Measurements from ENCODE around the gene SLC4A5.

Gene SLC4A5

GRCh38 chr2:74244286-74244685 lies 98.9 kb downstream of the SLC4A5 start:
- H3K4me3 ChIP-seq (ENCODE audit: low read depth, low read length): no peak overlapping the region
- TF ChIP-seq, protein P1, sequence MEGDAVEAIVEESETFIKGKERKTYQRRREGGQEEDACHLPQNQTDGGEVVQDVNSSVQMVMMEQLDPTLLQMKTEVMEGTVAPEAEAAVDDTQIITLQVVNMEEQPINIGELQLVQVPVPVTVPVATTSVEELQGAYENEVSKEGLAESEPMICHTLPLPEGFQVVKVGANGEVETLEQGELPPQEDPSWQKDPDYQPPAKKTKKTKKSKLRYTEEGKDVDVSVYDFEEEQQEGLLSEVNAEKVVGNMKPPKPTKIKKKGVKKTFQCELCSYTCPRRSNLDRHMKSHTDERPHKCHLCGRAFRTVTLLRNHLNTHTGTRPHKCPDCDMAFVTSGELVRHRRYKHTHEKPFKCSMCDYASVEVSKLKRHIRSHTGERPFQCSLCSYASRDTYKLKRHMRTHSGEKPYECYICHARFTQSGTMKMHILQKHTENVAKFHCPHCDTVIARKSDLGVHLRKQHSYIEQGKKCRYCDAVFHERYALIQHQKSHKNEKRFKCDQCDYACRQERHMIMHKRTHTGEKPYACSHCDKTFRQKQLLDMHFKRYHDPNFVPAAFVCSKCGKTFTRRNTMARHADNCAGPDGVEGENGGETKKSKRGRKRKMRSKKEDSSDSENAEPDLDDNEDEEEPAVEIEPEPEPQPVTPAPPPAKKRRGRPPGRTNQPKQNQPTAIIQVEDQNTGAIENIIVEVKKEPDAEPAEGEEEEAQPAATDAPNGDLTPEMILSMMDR (IDR thresholded peaks at IDR 0.05; ENCODE audit: low read depth, low read length, missing control alignments): no peak
- in situ Hi-C loops (cut with HindIII; ENCODE audit: low sequenced_read_pairs): no loop called here
- no peak for DNase-seq (ENCODE audit: low read depth)

DNA sequence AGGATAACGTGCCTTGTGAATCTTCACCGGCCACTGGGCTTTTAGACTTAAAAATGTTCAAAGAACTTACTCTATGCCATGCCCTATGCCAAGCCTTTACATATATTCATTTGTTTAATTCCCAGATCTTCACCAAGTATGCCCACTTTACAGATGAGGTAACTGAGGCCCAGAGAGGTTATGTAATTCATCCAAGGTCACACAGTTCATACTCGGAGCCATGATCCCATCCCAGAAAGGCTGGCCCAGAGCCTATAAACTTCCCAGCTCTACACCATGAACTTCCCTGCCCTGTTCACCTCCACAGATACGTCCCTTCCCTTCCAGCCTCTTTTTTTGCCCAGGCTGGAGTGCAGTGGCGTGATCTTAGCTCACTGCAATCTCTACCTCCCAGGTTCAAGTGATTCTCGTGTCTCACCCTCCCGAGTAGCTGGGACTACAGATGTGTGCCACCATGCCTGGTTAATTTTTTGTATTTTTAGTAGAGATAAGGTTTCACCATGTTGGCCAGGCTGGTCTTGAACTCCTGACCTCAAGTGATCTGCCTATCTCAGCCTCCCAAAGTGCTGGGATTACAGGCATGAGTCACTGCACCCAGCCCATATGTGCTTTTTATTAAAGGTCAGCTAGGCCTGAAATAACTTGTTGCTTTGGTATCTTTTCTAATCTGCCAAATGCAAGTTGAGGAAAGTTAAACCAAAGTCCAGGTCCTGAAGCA lies 100.7 kb downstream of the SLC4A5 start:
- in situ Hi-C loops (cut with HindIII; ENCODE audit: low sequenced_read_pairs): no loop called here
- H3K4me3 ChIP-seq (ENCODE audit: low read depth, low read length): no peak overlapping the region
- TF ChIP-seq, protein P1 (IDR thresholded peaks at IDR 0.05; ENCODE audit: low read depth, low read length, missing control alignments): no peak
- no peak for DNase-seq (ENCODE audit: low read depth)

GRCh38 chr2:74239346-74239745 lies 103.9 kb downstream of the SLC4A5 start:
- no peak overlapping the region for H3K4me3 ChIP-seq (ENCODE audit: low read depth, low read length)
- no peak for DNase-seq (ENCODE audit: low read depth)
- TF ChIP-seq, protein P1 (IDR thresholded peaks at IDR 0.05; ENCODE audit: low read depth, low read length, missing control alignments): no peak
- in situ Hi-C loops (cut with HindIII; ENCODE audit: low sequenced_read_pairs): no loop called here

GRCh38 chr2:74238879-74239278 lies 104.3 kb downstream of the SLC4A5 start:
- TF ChIP-seq, protein P1 (IDR thresholded peaks at IDR 0.05; ENCODE audit: low read depth, low read length, missing control alignments): no peak
- no peak for DNase-seq (ENCODE audit: low read depth)
- in situ Hi-C loops (cut with HindIII; ENCODE audit: low sequenced_read_pairs): no loop called here
- H3K4me3 ChIP-seq (ENCODE audit: low read depth, low read length): no peak overlapping the region

DNA sequence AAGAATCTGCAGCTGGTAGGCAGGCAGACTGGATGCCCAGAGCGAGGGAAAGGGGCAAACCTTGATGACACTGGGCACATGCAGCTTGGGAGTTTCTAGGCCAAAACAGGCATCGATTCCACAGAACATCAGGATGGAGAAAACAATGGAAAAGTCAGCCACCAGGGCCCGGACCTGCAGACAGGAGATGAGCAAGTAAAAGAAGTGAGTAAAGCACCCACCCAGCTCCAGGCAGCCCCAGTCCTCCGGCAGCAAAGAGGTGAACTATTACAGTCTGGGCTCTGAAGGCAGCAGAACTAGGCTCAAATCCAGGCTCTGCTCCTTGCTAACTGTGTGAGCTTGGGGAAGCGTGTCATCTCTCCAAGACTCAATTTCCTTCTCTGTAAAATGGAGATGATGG lies 108.2 kb downstream of the SLC4A5 start:
- TF ChIP-seq, protein P1 (IDR thresholded peaks at IDR 0.05; ENCODE audit: low read depth, low read length, missing control alignments): no peak
- DNase-seq (ENCODE audit: low read depth): no peak
- in situ Hi-C loops (cut with HindIII; ENCODE audit: low sequenced_read_pairs): no loop called here

GRCh38 chr2:74233648-74234047 lies 109.6 kb downstream of the SLC4A5 start:
- DNase-seq (ENCODE audit: low read depth): no peak
- in situ Hi-C loops (cut with HindIII; ENCODE audit: low sequenced_read_pairs): no loop called here
- TF ChIP-seq, protein P1 (IDR thresholded peaks at IDR 0.05; ENCODE audit: low read depth, low read length, missing control alignments): no peak
- H3K4me3 ChIP-seq (ENCODE audit: low read depth, low read length): no peak overlapping the region

More for the DNA sequence above, 108.2 kb downstream of the SLC4A5 start:
- H3K4me3 ChIP-seq (ENCODE audit: low read depth, low read length): no peak overlapping the region
